ENCODE measurements around the gene BST2.

The BST2 gene

GRCh38 chr19:17357078-17357666 lies 48.3 kb downstream of the BST2 start:
- Histone ChIP-seq H3K9ac (ENCODE audit: low read length) (no peak overlapping the region), H3K9me2 (replicated peaks; ENCODE audit: insufficient read depth, low read length) (no peaks in the 10 kb centered on the region), H3K9me3 (ENCODE audit: insufficient read depth, low read length) (no peaks in the 10 kb centered on the region), H3K36me3 (ENCODE audit: low read length) (no peaks in the 10 kb centered on the region), H3K27me3 (ENCODE audit: low read length) (no peaks in the 10 kb centered on the region), H3K27ac (ENCODE audit: low read depth, low read length) (no peak overlapping the region), H4K20me1 (ENCODE audit: low read depth, low read length) (no peaks in the 10 kb centered on the region), H3K4me2 (ENCODE audit: low read depth, low read length, poor library complexity, severe bottlenecking) (no peak overlapping the region), H2AFZ (ENCODE audit: low read depth, low read length, severe bottlenecking) (no peak overlapping the region), H3K79me2 (ENCODE audit: insufficient read depth, low read length) (no peaks in the 10 kb centered on the region), H3F3A (ENCODE audit: insufficient read depth) (no peaks in the 10 kb centered on the region), H3K4me3 (ENCODE audit: insufficient read depth, low read length, poor library complexity, severe bottlenecking) (no peak overlapping the region)
- TF ChIP-seq EZH2phosphoT487 (conservative IDR thresholded peaks at IDR 0.05; ENCODE audit: low read length) (no peak), CTCF (IDR thresholded peaks at IDR 0.05; ENCODE audit: insufficient read depth, low read length, poor library complexity, severe bottlenecking) (no peak)

- Histone ChIP-seq H3K9ac (ENCODE audit: low read length) (no peak overlapping the region), H3K9me3 (ENCODE audit: insufficient read depth, low read length) (no peaks in the 10 kb centered on the region), H3K27me3 (ENCODE audit: low read length) (no peaks in the 10 kb centered on the region), H3K79me2 (ENCODE audit: insufficient read depth, low read length) (no peaks in the 10 kb centered on the region), H2AFZ (ENCODE audit: low read depth, low read length, severe bottlenecking) (no peak overlapping the region), H4K20me1 (ENCODE audit: low read depth, low read length) (no peaks in the 10 kb centered on the region), H3K27ac (ENCODE audit: low read depth, low read length) (no peak overlapping the region), H3K4me3 (ENCODE audit: insufficient read depth, low read length, poor library complexity, severe bottlenecking) (no peak overlapping the region), H3K4me2 (ENCODE audit: low read depth, low read length, poor library complexity, severe bottlenecking) (no peak overlapping the region), H3K9me2 (replicated peaks; ENCODE audit: insufficient read depth, low read length) (no peaks in the 10 kb centered on the region), H3K36me3 (ENCODE audit: low read length) (no peaks in the 10 kb centered on the region), H3F3A (ENCODE audit: insufficient read depth) (no peaks in the 10 kb centered on the region)
- TF ChIP-seq EZH2phosphoT487 (conservative IDR thresholded peaks at IDR 0.05; ENCODE audit: low read length) = no peak
- no peak for TF ChIP-seq CTCF (IDR thresholded peaks at IDR 0.05; ENCODE audit: insufficient read depth, low read length, poor library complexity, severe bottlenecking)
Observed at GRCh38 chr19:17353386-17353785, 52.0 kb downstream of the BST2 start.
